Activated naive CD4-positive, alpha-beta T cell treated with anti-CD3 and anti-CD28 coated beads, Interleukin-2, amount 50 U/mL, for 72 hours (primary cell): ENCODE results near the gene FLT1. TPM values are rescaled to one million over a fixed set of nuclear protein-coding genes. Genes with fewer than 3 reads are reported as not detected.

Experiments used
- ATAC-seq, 2 donors: fragments of 150-1000 bp; cut with Tn5 transposase; 2 replicates each; pipeline ENCODE4 v1.10.0; 2021; ENCODE audit warnings: mild to moderate bottlenecking in 2 of 2, moderate library complexity in 2 of 2
- DNase-seq, 2 donors: peaks; one replicate each; pipeline ENCODE4 v3.0.0; 2021 to 2022; ENCODE audit warnings: low spot score in 2 of 2
- H3K27ac Mint-ChIP-seq, 2 donors: one replicate each; pipeline ENCODE4 v1.8.0; 2022; ENCODE audit warnings: mild to moderate bottlenecking in 2 of 2, mixed read lengths in 2 of 2
- H3K36me3 Mint-ChIP-seq, 2 donors: one replicate each; pipeline ENCODE4 v1.8.0; 2022; ENCODE audit warnings: mixed read lengths in 2 of 2
- H3K9me3 Mint-ChIP-seq, 2 donors: one replicate each; pipeline ENCODE4 v1.8.0; 2022; ENCODE audit warnings: mixed read lengths in 2 of 2
- total RNA-seq, 2 donors: library from RNA; stranded (reverse); gene quantifications; one replicate each; pipeline ENCODE4 v1.2.3, GENCODE V29; 2022

Gene FLT1
- total RNA-seq, 2 donors from 2014 or later: 4.0 to 25.5 TPM

DNA sequence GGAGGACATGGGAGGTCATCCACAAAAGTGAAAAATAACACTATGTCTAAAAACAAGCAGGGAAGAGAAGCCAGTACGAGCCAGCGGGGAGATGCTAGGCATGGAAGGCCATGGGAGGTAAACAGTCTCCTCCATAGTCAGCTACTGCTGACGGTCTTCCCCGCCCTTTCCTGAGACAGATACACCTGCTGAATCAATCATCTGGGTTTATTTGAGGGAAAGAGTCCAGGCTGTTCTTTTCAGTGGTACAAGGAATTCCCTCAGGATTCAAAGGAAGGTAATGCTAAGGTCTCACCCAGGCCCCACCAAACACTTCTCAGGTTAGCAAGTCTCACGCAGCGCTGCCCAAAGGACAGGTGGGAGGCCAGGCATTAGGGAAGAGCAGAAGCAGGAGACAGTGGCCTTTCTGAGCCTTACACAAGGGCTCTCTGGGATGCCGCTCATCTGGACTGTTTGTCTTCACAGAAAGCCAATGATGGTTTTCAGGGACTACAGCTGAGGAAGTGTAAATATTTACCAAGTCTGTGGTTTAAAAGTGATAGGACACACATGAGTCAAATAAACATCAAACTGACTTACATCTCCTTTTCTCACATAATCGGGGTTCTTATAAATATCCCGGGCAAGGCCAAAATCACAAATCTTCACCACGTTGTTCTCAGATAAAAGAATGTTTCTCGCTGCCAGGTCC is 173.9 kb downstream of the FLT1 start:
- Mint-ChIP-seq H3K27ac (no peak overlapping the region), H3K9me3 (no peaks in the 10 kb centered on the region), H3K36me3 (no peaks in the 10 kb centered on the region)
- ATAC-seq (no peak), DNase-seq (no peak)

DNA sequence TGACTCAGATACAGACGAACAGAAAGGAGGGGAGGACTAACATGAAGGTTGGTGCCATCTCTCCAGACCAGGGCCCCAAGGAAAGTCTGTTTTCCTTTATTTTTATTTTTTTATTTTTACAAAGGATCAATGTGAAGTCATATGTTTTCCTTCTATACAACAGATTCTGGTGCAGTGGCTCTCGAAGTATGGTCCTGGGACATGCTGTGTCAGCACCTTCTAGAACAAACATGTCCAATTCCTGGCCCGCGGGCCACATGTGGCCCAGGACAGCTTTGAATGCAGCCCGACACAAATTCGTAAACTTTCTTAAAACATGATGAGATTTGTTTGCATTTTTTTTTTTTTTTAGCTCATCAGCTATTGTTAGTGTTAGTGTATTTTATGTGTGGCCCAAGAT is 174.7 kb downstream of the FLT1 start:
- Mint-ChIP-seq H3K27ac (peak overlapping the region in 1 of 2 donors; percentile 11), H3K36me3 (no peaks in the 10 kb centered on the region), H3K9me3 (no peaks in the 10 kb centered on the region)
- DNase-seq (no peak), ATAC-seq (no peak)

DNA sequence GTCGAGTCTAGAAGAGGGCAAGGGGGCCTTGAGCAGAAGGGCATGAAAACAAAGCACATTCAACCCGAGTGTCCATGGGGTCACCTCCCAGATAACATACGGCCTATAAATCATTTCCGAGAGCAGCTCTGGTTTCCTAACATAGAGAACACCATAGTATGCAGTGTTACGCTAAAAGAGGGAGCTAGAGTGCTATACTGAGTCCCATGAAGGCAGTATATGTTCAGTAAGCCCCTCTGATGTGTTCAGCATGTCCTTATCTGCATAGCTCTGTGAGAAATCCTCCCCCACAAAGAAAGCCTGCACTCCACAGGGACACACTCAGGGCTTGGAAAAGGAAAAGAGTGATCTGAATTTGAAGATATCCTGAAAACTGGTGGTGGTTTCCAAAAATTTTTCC is 175.4 kb downstream of the FLT1 start:
- Mint-ChIP-seq H3K9me3 (no peaks in the 10 kb centered on the region), H3K27ac (peak overlapping the region in 1 of 2 donors; percentile 11), H3K36me3 (no peaks in the 10 kb centered on the region)
- DNase-seq (no peak), ATAC-seq (no peak)

DNA sequence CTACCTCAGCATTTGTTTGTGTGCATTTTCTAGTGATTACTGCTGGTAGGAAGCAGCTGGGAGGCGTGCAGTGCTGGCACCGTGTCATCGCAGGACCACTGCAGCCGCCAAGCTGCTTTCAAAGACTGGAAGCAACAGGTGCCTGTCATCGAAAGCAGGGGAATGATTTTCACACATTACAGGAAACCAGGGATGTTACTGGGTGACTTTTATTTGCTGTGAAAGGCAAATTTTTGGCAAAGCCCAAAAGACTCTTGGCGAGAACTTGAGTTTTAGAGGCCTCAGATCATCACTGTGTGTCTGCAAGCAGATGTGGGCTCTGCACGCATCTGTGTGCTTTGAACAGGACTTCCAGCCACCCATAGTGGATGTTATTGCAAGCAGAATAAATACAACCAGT is 176.4 kb downstream of the FLT1 start:
- Mint-ChIP-seq H3K9me3 (no peaks in the 10 kb centered on the region), H3K27ac (no peak overlapping the region), H3K36me3 (no peaks in the 10 kb centered on the region)
- ATAC-seq (no peak), DNase-seq (no peak)

DNA sequence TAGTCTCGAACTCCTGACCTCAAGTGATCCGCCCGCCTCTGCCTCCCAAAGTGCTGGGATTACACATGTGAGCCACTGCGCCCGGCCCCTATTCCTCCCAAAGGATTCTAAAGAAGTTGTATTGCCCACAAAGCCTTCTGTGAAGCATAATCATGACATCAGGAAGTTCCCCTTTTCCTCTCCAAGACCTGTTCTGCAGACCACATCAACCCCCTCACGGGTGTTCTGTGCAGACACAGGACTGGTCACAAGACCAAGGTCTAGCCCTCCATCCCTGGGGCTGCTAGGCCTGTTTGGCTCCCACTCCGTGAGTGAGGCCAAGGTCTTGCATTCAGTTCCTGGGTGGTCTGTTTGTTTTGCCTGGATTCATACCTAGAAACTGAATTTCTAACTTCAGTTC is 178.1 kb downstream of the FLT1 start:
- Mint-ChIP-seq H3K9me3 (no peaks in the 10 kb centered on the region), H3K36me3 (no peaks in the 10 kb centered on the region), H3K27ac (no peak overlapping the region)
- ATAC-seq: no peak
- DNase-seq: no peak

DNA sequence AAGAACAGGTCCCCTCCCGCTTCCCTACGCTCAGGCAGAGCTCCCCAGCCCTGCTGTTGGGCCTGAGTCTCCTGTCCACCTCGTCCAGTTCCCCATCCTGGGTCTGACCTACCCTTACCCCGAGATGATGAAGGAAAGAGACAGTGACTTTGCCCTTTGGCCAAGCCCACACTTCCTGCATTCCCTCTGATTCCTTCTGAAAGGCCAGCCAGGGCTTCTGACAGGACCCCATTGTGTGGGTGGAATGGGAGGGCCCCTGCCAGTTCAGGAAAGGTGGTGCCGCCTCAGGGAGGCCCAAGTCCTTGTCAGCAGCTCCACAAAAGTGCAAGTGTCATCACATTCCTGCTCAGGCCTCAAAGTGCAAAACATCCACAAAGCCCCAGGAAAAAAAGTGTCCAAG is 178.8 kb downstream of the FLT1 start:
- Mint-ChIP-seq H3K9me3 (no peaks in the 10 kb centered on the region), H3K36me3 (no peaks in the 10 kb centered on the region), H3K27ac (no peak overlapping the region)
- ATAC-seq: no peak
- no peak for DNase-seq

DNA sequence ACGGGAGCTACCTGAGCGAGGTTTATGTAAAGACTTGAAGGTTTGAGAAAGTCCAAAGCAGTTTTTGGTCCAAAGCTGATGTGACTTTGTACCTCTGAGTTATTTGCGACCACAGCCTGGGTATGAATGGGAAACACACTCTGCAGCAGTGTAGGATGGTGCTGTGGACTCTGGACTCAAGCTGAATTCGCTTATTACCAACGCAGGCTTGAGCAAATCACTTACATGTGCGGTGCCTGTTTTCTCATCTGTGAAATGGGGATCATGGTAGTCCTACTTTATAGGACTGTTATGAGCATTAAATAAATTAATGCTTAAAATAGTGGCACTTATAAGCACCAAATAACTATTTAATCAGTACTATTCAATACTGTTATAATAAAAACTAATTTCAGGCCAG is 180.0 kb downstream of the FLT1 start:
- Mint-ChIP-seq H3K9me3 (no peaks in the 10 kb centered on the region), H3K36me3 (no peaks in the 10 kb centered on the region), H3K27ac (no peak overlapping the region)
- DNase-seq (no peak), ATAC-seq (no peak)

DNA sequence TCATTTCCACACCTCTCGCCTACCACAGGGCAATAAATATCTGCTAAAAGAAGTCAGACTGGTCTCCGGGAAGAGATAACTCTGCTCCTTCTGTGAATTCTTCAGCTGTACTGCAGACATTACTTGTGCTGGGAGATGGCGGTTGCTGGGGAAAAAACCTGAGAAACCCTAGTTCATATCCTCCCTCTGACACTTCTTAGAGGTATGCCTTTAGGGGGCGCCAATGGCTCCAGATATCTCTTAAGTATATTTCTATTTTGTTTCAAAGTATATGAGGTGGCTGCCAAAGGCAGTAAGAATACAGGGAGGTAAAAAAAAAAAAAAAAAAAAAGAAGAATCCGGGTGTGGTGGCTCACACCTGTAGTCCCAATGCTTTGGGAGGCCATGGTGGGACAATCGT is 181.3 kb downstream of the FLT1 start:
- H3K9me3 Mint-ChIP-seq: no peaks in the 10 kb centered on the region
- ATAC-seq: no peak
- H3K27ac Mint-ChIP-seq: no peak overlapping the region
- no peaks in the 10 kb centered on the region for H3K36me3 Mint-ChIP-seq
- DNase-seq: peak in 1 of 2 donors; percentile 10

DNA sequence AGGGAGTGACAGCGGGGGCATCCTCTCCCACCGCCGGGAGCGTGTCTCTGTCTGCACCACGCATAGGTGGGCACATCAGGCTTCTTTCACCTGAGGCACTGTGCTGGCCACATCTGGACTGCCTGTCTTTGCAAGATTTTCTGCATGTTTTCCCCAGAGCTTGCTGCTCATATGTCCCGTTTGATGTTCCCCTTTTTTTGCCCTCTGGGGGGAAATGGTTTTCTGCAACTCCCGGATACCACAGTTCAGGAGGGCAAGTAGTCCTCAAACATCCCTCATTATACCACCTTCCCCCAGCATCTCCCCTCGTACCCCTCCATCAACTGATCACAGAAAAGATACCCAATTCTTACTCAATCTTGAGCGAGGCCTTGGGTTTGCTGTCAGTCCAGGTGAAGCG is 188.6 kb downstream of the FLT1 start:
- Mint-ChIP-seq H3K9me3 (no peaks in the 10 kb centered on the region), H3K27ac (no peak overlapping the region), H3K36me3 (no peaks in the 10 kb centered on the region)
- DNase-seq: no peak
- no peak for ATAC-seq

DNA sequence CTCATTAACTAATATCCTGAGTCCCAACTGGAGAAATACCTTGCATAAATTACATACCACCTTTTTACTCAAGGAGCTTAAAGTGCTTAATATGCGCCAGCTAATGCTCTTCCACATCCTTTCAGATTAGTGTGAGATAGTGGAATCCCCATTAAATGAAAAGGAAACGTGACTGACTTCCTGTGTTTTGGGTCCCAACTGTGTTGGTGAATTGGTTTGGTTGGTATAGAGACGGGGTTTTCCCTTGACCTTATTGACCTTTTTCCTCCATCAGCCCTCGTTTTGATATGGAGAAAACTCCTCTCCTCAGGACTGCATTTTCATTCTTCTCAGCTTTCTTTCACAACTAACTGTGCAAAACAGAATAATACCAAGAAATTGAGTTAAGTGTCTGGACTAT is 193.1 kb downstream of the FLT1 start:
- no peaks in the 10 kb centered on the region for H3K9me3 Mint-ChIP-seq
- peak in 1 of 2 donors; percentile 31 for ATAC-seq
- no peak for DNase-seq
- H3K27ac Mint-ChIP-seq: no peak overlapping the region
- no peaks in the 10 kb centered on the region for H3K36me3 Mint-ChIP-seq

DNA sequence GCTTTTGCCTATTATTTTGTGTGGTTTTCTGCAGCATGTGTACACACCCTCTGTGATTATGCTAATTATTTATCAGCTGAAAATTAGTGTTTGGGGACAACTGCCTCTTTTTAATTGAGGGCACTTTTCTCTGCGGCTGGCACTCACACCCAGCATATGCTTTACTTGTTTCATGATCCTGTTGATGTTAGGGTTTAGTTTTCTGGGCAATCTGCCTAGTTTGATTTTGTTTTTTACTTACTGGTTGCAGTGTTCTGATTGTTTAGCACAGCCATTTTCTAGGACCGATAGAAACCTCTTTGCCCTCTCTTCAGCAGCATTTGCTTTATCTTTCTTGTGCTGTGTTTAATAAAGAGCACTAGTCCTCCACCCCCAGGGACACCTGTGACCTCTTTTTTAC is 195.0 kb downstream of the FLT1 start:
- Mint-ChIP-seq H3K36me3 (peaks cover 0 to 6% of the 10 kb centered on the region in 2 donors), H3K27ac (no peak overlapping the region), H3K9me3 (no peaks in the 10 kb centered on the region)
- no peak for ATAC-seq
- no peak for DNase-seq

DNA sequence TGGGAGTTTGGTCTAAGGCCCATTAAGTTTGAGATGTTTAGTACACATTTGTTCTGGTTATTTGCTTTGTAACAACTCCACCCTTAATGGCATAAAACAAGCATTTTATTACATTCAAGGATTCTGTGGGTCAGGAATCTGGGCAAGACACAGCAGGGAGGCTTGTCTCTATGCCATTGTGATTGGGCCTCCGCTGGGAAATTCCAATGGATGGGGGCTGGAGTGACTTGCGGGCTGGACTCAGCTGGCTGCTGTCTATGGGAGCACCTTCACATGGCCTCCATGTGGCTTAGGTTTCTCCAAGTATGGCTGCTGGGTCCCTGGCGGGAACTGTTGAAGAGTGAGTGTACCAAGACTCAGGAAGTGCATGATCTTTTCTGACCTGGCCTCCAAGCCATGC is 197.6 kb downstream of the FLT1 start:
- Mint-ChIP-seq H3K9me3 (no peaks in the 10 kb centered on the region), H3K27ac (peak overlapping the region in 1 of 2 donors; percentile 7)

DNA sequence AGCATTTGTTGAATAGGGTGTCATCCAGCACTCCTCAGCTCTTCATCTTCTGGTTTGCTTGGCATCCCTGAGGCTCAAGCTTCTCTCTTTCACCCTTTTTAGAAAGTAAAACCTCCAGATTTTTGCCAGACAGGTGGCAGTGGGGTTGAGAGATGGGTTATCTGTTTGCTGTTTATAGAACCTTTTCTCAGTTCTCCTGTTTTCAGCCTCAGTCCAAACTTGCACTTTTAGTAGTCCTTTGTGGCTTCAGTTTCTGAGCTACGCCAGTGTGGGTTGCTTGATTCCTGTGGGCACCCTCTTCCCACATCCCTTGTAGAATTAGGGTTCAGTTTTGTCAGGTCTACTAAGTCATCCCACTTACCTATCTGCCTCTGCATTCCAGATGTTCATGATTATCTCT is 208.7 kb downstream of the FLT1 start:
- peak overlapping the region in 1 of 2 donors; percentile 62 for H3K27ac Mint-ChIP-seq
- no peak for DNase-seq
- peak in 1 of 2 donors; percentile 9 for ATAC-seq
- peaks cover 13 to 15% of the 10 kb centered on the region in 2 donors for H3K36me3 Mint-ChIP-seq
- no peaks in the 10 kb centered on the region for H3K9me3 Mint-ChIP-seq

More for the DNA sequence above, 197.6 kb downstream of the FLT1 start:
- H3K36me3 Mint-ChIP-seq: peaks cover 0 to 6% of the 10 kb centered on the region in 2 donors
- ATAC-seq (no peak), DNase-seq (no peak)

DNA sequence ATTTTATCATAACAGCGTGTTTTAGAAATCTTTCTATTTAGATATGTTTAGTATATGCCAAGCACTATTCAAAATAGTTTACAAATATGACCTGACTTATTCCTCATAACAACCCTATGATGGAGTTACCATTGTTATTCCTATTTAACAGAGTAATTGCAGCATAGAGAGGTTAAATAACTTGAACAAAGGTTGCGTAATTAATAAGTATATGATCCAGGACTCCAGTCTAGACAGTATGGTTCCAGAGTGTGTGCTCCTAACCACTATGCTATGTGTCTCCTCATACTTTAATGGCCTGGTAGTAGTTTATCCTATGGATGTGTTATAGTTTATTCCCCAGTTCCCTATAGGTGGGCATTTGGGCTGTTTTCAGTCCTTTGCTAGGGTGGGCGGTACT is 211.3 kb downstream of the FLT1 start:
- Mint-ChIP-seq H3K9me3 (no peaks in the 10 kb centered on the region), H3K36me3 (peaks cover 13 to 24% of the 10 kb centered on the region in 2 donors), H3K27ac (no peak overlapping the region)
- ATAC-seq (no peak), DNase-seq (no peak)

DNA sequence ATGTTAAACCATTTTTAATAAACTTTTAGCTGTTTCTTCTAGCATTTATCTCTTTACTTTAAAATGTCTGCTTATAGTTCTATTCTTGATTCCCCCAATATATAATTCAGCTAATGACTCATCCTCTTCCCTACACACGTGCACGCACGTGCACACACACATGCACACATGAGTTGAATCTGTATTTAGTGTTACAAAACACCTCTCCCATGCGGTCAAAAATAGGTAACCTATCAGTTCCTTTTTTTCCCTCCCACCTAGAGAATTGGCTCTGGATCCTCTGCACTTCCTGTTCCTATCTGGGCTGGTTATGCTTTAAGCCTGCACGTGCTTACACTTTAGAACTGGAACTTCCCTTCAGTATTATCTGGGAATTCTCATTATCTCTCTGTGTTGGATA is 212.5 kb downstream of the FLT1 start:
- H3K9me3 Mint-ChIP-seq: no peaks in the 10 kb centered on the region
- no peak for ATAC-seq
- H3K36me3 Mint-ChIP-seq: peaks cover 13 to 22% of the 10 kb centered on the region in 2 donors
- H3K27ac Mint-ChIP-seq: no peak overlapping the region
- DNase-seq: no peak

DNA sequence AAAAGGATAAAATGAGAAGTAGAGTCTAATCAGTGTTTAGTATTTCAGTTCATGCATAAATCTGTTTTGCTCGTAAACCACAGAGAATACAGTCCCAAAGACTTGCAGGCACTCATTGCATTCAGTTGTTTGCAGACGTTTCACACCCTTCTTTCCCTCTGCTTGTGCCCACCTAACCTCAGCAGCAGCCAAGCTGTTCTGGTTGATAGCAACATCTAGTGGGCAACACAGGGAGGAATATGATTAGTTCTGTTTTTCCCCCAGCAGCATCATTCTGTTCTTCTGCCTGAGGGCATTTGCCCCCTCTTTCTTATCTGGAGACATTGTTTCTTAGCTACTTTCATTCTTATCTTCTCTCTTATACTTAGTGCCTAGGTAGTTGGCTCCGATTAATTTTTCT is 221.0 kb downstream of the FLT1 start:
- peaks cover 0 to 17% of the 10 kb centered on the region in 2 donors for H3K36me3 Mint-ChIP-seq
- DNase-seq: no peak
- ATAC-seq: no peak
- H3K9me3 Mint-ChIP-seq: no peaks in the 10 kb centered on the region
- H3K27ac Mint-ChIP-seq: peak overlapping the region in 1 of 2 donors; percentile 9

DNA sequence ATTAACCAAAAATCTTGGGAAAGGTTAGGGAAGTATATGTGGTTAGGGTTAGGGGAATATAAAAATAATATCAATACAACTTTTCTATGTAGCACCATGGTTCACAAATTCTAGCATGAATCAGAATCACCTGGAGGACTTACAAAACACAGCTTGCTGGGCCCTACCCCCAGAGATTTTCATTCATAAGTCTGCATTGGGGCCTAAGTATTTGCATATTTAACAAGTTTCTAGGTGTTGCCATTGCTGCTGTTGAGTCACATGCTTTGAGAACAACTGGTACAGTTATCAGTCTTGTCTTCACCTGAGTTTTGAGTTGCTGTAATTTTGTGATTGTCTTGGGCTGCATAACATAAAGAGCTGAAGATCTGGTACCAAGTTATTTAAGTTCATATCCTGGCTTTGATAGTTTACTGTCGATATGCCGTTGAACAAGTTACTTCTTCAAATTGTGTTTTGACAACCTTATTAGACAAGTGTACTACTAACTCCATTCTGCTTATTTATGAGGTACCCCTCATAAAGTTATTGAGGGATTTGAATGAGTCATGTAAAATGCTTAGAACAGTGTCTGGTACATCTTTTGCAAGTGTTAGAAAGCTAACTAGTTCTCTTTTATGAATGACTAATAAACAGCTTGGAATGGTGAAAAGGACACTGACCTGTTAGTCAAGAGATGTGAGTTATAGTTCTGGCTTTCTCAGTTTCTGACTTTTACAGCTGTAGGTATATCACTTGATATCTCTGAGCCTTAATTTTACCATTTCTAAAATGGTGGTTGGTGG is 223.7 kb downstream of the FLT1 start:
- H3K9me3 Mint-ChIP-seq: peaks cover 3 to 7% of the 10 kb centered on the region in 2 donors
- H3K36me3 Mint-ChIP-seq: peaks cover 9 to 34% of the 10 kb centered on the region in 2 donors
- ATAC-seq: no peak
- no peak for DNase-seq
- no peak overlapping the region for H3K27ac Mint-ChIP-seq

DNA sequence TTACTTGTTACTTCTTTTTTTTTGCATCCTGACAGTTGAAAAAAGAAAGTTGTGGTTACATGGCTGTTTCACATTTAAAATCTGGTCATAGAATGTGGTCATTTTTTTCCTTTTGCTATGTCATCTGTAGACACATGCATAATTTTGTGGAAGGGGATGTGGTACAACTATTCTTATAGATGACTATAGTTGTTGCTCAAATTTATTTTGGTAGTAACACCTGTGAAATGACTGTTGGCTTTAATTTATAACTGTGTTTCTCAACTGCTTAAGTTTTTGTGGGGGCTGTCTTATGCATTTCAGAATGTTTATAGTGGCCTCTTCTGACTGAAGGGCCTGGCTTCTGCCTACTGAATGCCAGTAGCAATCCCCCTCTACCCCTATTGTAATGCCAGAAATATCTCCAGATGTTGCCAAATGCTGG is 226.1 kb downstream of the FLT1 start:
- Mint-ChIP-seq H3K27ac (no peak overlapping the region), H3K36me3 (peaks cover 9 to 32% of the 10 kb centered on the region in 2 donors), H3K9me3 (peaks cover 3 to 7% of the 10 kb centered on the region in 2 donors)
- DNase-seq (peak in 1 of 2 donors; percentile 7), ATAC-seq (peak; percentile 88 to 100)
